GM12878 (cell line): ENCODE results near the gene GUCA1A. TPM values are rescaled to one million over a fixed set of nuclear protein-coding genes. Genes with fewer than 3 reads are reported as not detected.

Experiments
- ATAC-seq: fragments of 200-7000 bp; cut with Tn5 transposase; 3 replicates; pipeline ENCODE4 v1.9.1; 2020; ENCODE audit warnings: mild to moderate bottlenecking, moderate library complexity
- BruUV-seq: library from RNA; stranded (reverse); fragments of 400-500 nt; replicated peaks from 2 replicates; lab custom pipeline; 2021; lab: Mats Ljungman, UMichigan
- CTCF ChIA-PET: fragments of 300-600 bp; sonication (Branson Sonifier 250); formaldehyde crosslinking; extraction: SDS; loops from one replicate; lab custom pipeline; 2021; ENCODE audit warnings: inconsistent platforms; lab: Yijun Ruan, JAX
- POLR2A ChIA-PET: fragments of 350-600 bp; formaldehyde crosslinking; extraction: SDS; loops from one replicate; lab custom pipeline; 2021; ENCODE audit warnings: inconsistent platforms; lab: Charles Lee
- RAD21 ChIA-PET: fragments of 300-600 bp; sonication (Branson Sonifier 250); formaldehyde crosslinking; loops from one replicate; lab custom pipeline; 2023; ENCODE audit warnings: antibody characterized with exemption; ENCODE audit not compliant: unreplicated experiment; lab: Charles Lee
- SMC1A ChIA-PET: fragments of 300-600 bp; sonication (Branson Sonifier 250); formaldehyde crosslinking; loops from one replicate; lab custom pipeline; 2023; ENCODE audit not compliant: unreplicated experiment, uncharacterized antibody; lab: Charles Lee
- DNase-seq: peaks from one replicate; pipeline ENCODE4 v3.0.0-alpha.2; 2011; ENCODE audit warnings: low read depth, low spot score
- FAIRE-seq: peaks from 3 replicates; lab custom pipeline; 2011; peaks lifted over from hg19 to GRCh38; lab: Jason Lieb, UNC
- H2AFZ ChIP-seq: 2 replicates; pipeline ENCODE4 v1.6.0; 2011; ENCODE audit warnings: low read depth, low read length, control low read depth; ENCODE audit not compliant: control insufficient read depth
- H3K27ac ChIP-seq: 2 replicates; pipeline ENCODE4 v1.5.1; 2011; ENCODE audit warnings: control low read depth; ENCODE audit not compliant: control insufficient read depth, insufficient read depth
- H3K27me3 ChIP-seq, 2 experiments: replicated peaks in 1 of 2; 2 replicates each; pipeline versions ENCODE4 v1.6.0 to v1.6.1; 2011; ENCODE audit warnings: low read length in 1 of 2; ENCODE audit not compliant: control insufficient read depth in 2 of 2, insufficient read depth in 2 of 2
- H3K36me3 ChIP-seq, 2 experiments: 2 replicates each; pipeline ENCODE4 v1.5.1; 2011; ENCODE audit warnings: low read length in 1 of 2; ENCODE audit not compliant: control insufficient read depth in 2 of 2, insufficient read depth in 2 of 2
- H3K4me1 ChIP-seq: 2 replicates; pipeline ENCODE4 v1.6.1; 2011; ENCODE audit warnings: mild to moderate bottlenecking, low read length, moderate library complexity, mixed read lengths; ENCODE audit not compliant: control insufficient read depth, insufficient read depth
- H3K4me2 ChIP-seq: 2 replicates; pipeline ENCODE4 v1.6.0; 2011; ENCODE audit warnings: control low read depth; ENCODE audit not compliant: control insufficient read depth, insufficient read depth
- H3K4me3 ChIP-seq: fragments of 200-600 bp; sonication (generic); 2 replicates; pipeline ENCODE4 v1.5.1; 2016
- H3K79me2 ChIP-seq: 2 replicates; pipeline ENCODE4 v1.6.0; 2011; ENCODE audit warnings: low read length; ENCODE audit not compliant: control insufficient read depth, insufficient read depth
- H3K9ac ChIP-seq: 2 replicates; pipeline ENCODE4 v1.8.0; 2011; ENCODE audit warnings: low read length, control low read depth, mixed read lengths; ENCODE audit not compliant: control insufficient read depth, insufficient read depth
- H3K9me3 ChIP-seq: replicated peaks from 3 replicates; pipeline ENCODE4 v1.5.1; 2011; ENCODE audit warnings: mild to moderate bottlenecking, low read length; ENCODE audit not compliant: control insufficient read depth, insufficient read depth
- H4K20me1 ChIP-seq: 2 replicates; pipeline ENCODE4 v1.6.0; 2011; ENCODE audit not compliant: control insufficient read depth, insufficient read depth
- BCL11A ChIP-seq: IDR thresholded peaks from 2 replicates; pipeline ENCODE4 v1.6.1; 2011; ENCODE audit warnings: low read depth, low read length
- CBX3 ChIP-seq: fragments of 200-600 bp; sonication (generic); IDR thresholded peaks from 2 replicates; pipeline ENCODE4 v1.6.1; 2016; ENCODE audit warnings: low read depth, borderline replicate concordance
- CEBPB ChIP-seq, 2 experiments: fragments of 150-350 bp in 1 of 2; IDR thresholded peaks; 2 replicates each; pipeline ENCODE4 v1.6.1; 2012 to 2014; ENCODE audit warnings: low read depth in 2 of 2, low read length in 2 of 2, borderline replicate concordance in 1 of 2, inconsistent platforms in 1 of 2
- CTCF ChIP-seq, 3 experiments: IDR thresholded peaks in 2 of 3; conservative IDR thresholded peaks in 1 of 3; 2 replicates each; pipeline ENCODE4 v1.5.1; 2011; ENCODE audit warnings: low read depth in 3 of 3, low read length in 3 of 3, mild to moderate bottlenecking in 3 of 3, control low read depth in 2 of 3, moderate library complexity in 2 of 3, inconsistent platforms in 1 of 3, mixed read lengths in 1 of 3; ENCODE audit not compliant: control insufficient read depth in 2 of 3, insufficient read depth in 1 of 3; ENCODE audit errors: extremely low read depth in 1 of 3
- JUND ChIP-seq: IDR thresholded peaks from 2 replicates; pipeline ENCODE4 v1.6.1; 2012; ENCODE audit warnings: low read depth, mild to moderate bottlenecking, low read length, improper control_type of control experiment, moderate library complexity
- MEF2A ChIP-seq: IDR thresholded peaks from 2 replicates; pipeline ENCODE4 v1.6.1; 2011; ENCODE audit warnings: low read depth, mild to moderate bottlenecking, low read length, moderate library complexity; ENCODE audit not compliant: insufficient read depth
- NR2C1 ChIP-seq: fragments of 450-650 bp; IDR thresholded peaks from 2 replicates; pipeline ENCODE4 v1.6.1; 2017; ENCODE audit warnings: antibody characterized with exemption, mild to moderate bottlenecking, moderate library complexity
- SREBF1 ChIP-seq: IDR thresholded peaks from 2 replicates; pipeline ENCODE4 v1.6.1; 2012; ENCODE audit warnings: mild to moderate bottlenecking, low read length
- TAF1 ChIP-seq: IDR thresholded peaks from 2 replicates; pipeline ENCODE4 v1.6.1; 2011; ENCODE audit warnings: mild to moderate bottlenecking, low read depth, low read length, borderline replicate concordance
- TCF7 ChIP-seq: IDR thresholded peaks from 2 replicates; pipeline ENCODE4 v1.6.1; 2014; ENCODE audit warnings: antibody characterized with exemption, borderline replicate concordance
- ZNF207 ChIP-seq: fragments of 450-650 bp; IDR thresholded peaks from 2 replicates; pipeline ENCODE4 v1.6.1; 2014; ENCODE audit warnings: antibody characterized with exemption, mild to moderate bottlenecking, borderline replicate concordance
- WGBS: methylation state at CpG from one replicate; pipeline ENCODE4 v1.1.6; 2016; ENCODE audit warnings: low lambda C conversion rate; ENCODE audit not compliant: insufficient replicate concordance, insufficient coverage; ENCODE audit errors: missing lambda C conversion rate; 5-methylcytosine and 5-hydroxymethylcytosine counted together
- in situ Hi-C: fragments of 300-500 bp; cut with MboI; formaldehyde crosslinking; loops from 9 replicates; pipeline ENCODE4 v1.14.3; 2018; ENCODE audit warnings: mixed read lengths
- intact Hi-C: fragments of 100-400 bp; cut with micrococcal nuclease; formaldehyde crosslinking; loops from one replicate; pipeline ENCODE4 v1.14.2; 2022; ENCODE audit not compliant: unreplicated experiment
- polyA plus RNA-seq, 11 experiments: library from polyadenylated mRNA; depleted of rRNA in 4 of 11; unstranded in 6 of 11; stranded (reverse) in 5 of 11; fragments of >200 nt; fragmentation: Nextera tagmentation in 4 of 11; fragmentation: Illumina TruSeq in 1 of 11; extraction: Ambion mirVana in 4 of 11; extraction: Trizol in 1 of 11; gene quantifications; 1 replicate in 1 of 11; 2 replicates in 10 of 11; pipeline versions ENCODE4 v1.2.1 to v1.2.3, GENCODE V29; 2011 to 2016; ENCODE audit warnings: inconsistent platforms in 2 of 11, missing spikeins in 2 of 11, low read depth in 1 of 11
- total RNA-seq, 4 experiments: library from RNA; depleted of rRNA in 3 of 4; stranded (reverse); fragments of >200 nt in 3 of 4; fragmentation: Illumina TruSeq in 1 of 4; extraction: Trizol in 1 of 4; gene quantifications; 2 replicates each; pipeline versions ENCODE4 v1.2.1 to v1.2.3, GENCODE V29; 2013 to 2021
- TF ChIP-seq, protein P1 (sequence below): fragments of 450-650 bp; IDR thresholded peaks from 2 replicates; pipeline ENCODE4 v1.6.1; 2016; ENCODE audit warnings: mild to moderate bottlenecking
- TF ChIP-seq, protein P2 (sequence below): fragments of 450-650 bp; IDR thresholded peaks from 2 replicates; pipeline ENCODE4 v1.6.1; 2017; ENCODE audit warnings: low read depth, mild to moderate bottlenecking, moderate library complexity

The GUCA1A gene
- total and polyA plus RNA-seq, 10 of the 15 experiments (the other 5 are each of a cell fraction or from before 2014, with no cell fraction given) = not detected

DNA sequence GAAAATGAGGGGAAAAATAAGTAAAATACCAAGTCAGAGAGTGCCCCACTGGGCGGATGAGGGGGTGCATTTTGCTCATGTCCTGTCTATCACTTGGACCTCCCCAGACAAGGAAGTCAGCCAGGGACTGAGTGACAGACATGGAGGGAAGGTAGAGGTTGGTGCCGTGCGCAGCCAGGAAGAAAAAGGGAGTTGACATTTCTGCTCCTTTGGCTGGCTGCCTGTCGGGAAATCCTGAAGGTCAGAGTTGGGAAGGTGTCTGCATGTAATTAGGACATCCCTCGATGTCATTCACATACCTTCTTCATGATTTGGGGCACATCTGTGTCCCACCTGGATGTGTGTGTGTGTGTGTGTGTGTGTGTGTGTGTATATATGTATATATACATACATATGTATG lies 8.9 kb downstream of the GUCA1A start:
- POLR2A ChIA-PET = interaction anchor here (0.6 to 0.7 kb wide), 2 partner anchors 309 to 1530 kb away, joined by 3 to 7 read pairs; no protein-coding TSS in a partner anchor
- Histone ChIP-seq H3K27me3 (no peaks in the 10 kb centered on the region; a peak in 1 of 4 replicates), H3K4me3 (no peak overlapping the region), H3K9me3 (no peaks in the 10 kb centered on the region), H4K20me1 (no peaks in the 10 kb centered on the region), H2AFZ (no peak overlapping the region), H3K79me2 (no peaks in the 10 kb centered on the region), H3K4me2 (no peak overlapping the region), H3K9ac (no peak overlapping the region), H3K4me1 (no peaks in the 10 kb centered on the region), H3K27ac (no peak overlapping the region), H3K36me3 (no peaks in the 10 kb centered on the region)
- CTCF ChIA-PET = no interaction called here
- ATAC-seq (no peak), DNase-seq (no peak), FAIRE-seq (no peak)
- BruUV-seq = no TSS peak
- in situ Hi-C loops (no loop called here), intact Hi-C loops (no loop called here)
- SMC1A ChIA-PET = interaction anchor here (1.0 kb wide), 1 partner anchor 22 kb away, joined by 6 read pairs; no protein-coding TSS in a partner anchor
- RAD21 ChIA-PET = interaction anchor here (0.7 kb wide), 1 partner anchor 658 kb away, joined by 4 read pairs; no protein-coding TSS in a partner anchor
- TF ChIP-seq TAF1 (no peak), MEF2A (no peak)
- WGBS = 79% methylated on average over 5 of the region's 5 CpGs

- intact Hi-C loops = no loop called here
- no peaks in the 10 kb centered on the region for H3K36me3 ChIP-seq
- ATAC-seq = no peak
- H3K9ac ChIP-seq = no peak overlapping the region
- no TSS peak for BruUV-seq
- H4K20me1 ChIP-seq = no peaks in the 10 kb centered on the region
- H3K4me1 ChIP-seq = no peaks in the 10 kb centered on the region
- ChIA-PET SMC1A (no interaction called here), CTCF (no interaction called here), POLR2A (no interaction called here), RAD21 (no interaction called here)
- no peaks in the 10 kb centered on the region; a peak in 1 of 4 replicates for H3K27me3 ChIP-seq
- DNase-seq = no peak
- no peak overlapping the region for H3K4me3 ChIP-seq
- no peak overlapping the region for H2AFZ ChIP-seq
- in situ Hi-C loops = no loop called here
- FAIRE-seq = no peak
- no peaks in the 10 kb centered on the region for H3K9me3 ChIP-seq
- no peaks in the 10 kb centered on the region for H3K79me2 ChIP-seq
- H3K27ac ChIP-seq = no peak overlapping the region
- H3K4me2 ChIP-seq = no peak overlapping the region
- WGBS = 43% methylated on average over 4 of the region's 4 CpGs
- TF ChIP-seq JUND (no peak), SREBF1 (no peak), BCL11A (no peak), CTCF (IDR thresholded peaks at IDR 0.05 in 2 of 3, conservative IDR thresholded peaks at IDR 0.05 in 1 of 3; ENCODE audit: control insufficient read depth in 2 of 3, extremely low read depth in 1 of 3, insufficient read depth in 1 of 3, low read depth in 3 of 3, low read length in 3 of 3) (no peak), TCF7 (no peak), CBX3 (no peak), CEBPB (IDR thresholded peaks at IDR 0.05; ENCODE audit: borderline replicate concordance in 1 of 2, low read depth in 2 of 2, low read length in 2 of 2) (no peak), ZNF207 (no peak), NR2C1 (no peak)
- TF ChIP-seq, protein P1, sequence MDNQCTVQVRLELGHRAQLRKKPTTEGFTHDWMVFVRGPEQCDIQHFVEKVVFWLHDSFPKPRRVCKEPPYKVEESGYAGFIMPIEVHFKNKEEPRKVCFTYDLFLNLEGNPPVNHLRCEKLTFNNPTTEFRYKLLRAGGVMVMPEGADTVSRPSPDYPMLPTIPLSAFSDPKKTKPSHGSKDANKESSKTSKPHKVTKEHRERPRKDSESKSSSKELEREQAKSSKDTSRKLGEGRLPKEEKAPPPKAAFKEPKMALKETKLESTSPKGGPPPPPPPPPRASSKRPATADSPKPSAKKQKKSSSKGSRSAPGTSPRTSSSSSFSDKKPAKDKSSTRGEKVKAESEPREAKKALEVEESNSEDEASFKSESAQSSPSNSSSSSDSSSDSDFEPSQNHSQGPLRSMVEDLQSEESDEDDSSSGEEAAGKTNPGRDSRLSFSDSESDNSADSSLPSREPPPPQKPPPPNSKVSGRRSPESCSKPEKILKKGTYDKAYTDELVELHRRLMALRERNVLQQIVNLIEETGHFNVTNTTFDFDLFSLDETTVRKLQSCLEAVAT = no peak
- TF ChIP-seq, protein P2, sequence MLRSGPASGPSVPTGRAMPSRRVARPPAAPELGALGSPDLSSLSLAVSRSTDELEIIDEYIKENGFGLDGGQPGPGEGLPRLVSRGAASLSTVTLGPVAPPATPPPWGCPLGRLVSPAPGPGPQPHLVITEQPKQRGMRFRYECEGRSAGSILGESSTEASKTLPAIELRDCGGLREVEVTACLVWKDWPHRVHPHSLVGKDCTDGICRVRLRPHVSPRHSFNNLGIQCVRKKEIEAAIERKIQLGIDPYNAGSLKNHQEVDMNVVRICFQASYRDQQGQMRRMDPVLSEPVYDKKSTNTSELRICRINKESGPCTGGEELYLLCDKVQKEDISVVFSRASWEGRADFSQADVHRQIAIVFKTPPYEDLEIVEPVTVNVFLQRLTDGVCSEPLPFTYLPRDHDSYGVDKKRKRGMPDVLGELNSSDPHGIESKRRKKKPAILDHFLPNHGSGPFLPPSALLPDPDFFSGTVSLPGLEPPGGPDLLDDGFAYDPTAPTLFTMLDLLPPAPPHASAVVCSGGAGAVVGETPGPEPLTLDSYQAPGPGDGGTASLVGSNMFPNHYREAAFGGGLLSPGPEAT = no peak
These were observed 11.3 kb downstream of the GUCA1A start for GRCh38 chr6:42184475-42184874.
